Uterus (tissue), 2 donors: Measurements from ENCODE around the gene ACRBP.

Source experiments
- POLR2A ChIP-seq, 2 donors: fragments of 450-650 bp; IDR thresholded peaks; one replicate each; pipeline ENCODE4 v1.6.1; 2016; ENCODE audit warnings: antibody characterized with exemption in 2 of 2, mild to moderate bottlenecking in 1 of 2, moderate library complexity in 1 of 2
- TF ChIP-seq, protein P1 (sequence below), 4 experiments: fragments of 200-600 bp in 2 of 4; fragments of 450-650 bp in 2 of 4; sonication (generic) in 2 of 4; IDR thresholded peaks; one replicate each; pipeline ENCODE4 v1.5.1; 2016 to 2019; ENCODE audit warnings: antibody characterized with exemption in 4 of 4, mild to moderate bottlenecking in 2 of 4, moderate library complexity in 1 of 4

DNA sequence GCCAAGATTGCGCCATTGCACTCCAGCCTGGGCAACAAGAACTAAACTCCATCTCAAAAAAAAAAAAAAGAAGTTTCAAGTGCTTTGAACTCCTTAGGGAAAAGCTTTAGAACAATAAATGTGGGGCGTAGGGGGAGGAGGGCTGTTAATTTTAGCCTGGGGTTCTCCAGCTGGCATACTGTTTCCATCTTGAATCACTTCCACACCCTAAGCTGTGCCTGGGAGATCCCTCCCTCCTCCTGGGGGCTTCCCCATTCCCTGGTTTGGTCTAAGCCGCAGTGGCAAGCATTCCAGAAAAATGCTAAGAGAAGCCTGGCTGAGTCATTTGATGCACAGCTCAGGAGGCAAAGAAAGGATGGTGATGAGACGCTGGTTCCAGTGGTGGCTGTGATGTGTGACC, 44.2 kb upstream of the ACRBP start:
- TF ChIP-seq, protein P1, sequence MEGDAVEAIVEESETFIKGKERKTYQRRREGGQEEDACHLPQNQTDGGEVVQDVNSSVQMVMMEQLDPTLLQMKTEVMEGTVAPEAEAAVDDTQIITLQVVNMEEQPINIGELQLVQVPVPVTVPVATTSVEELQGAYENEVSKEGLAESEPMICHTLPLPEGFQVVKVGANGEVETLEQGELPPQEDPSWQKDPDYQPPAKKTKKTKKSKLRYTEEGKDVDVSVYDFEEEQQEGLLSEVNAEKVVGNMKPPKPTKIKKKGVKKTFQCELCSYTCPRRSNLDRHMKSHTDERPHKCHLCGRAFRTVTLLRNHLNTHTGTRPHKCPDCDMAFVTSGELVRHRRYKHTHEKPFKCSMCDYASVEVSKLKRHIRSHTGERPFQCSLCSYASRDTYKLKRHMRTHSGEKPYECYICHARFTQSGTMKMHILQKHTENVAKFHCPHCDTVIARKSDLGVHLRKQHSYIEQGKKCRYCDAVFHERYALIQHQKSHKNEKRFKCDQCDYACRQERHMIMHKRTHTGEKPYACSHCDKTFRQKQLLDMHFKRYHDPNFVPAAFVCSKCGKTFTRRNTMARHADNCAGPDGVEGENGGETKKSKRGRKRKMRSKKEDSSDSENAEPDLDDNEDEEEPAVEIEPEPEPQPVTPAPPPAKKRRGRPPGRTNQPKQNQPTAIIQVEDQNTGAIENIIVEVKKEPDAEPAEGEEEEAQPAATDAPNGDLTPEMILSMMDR (IDR thresholded peaks at IDR 0.05) = no peak
- TF ChIP-seq POLR2A (IDR thresholded peaks at IDR 0.05) = no peak
